DLD1 (cell line): ENCODE measurements around the gene XXYLT1.
"Not testable (repeated sequence)": the region's sequence is repeated elsewhere in the genome, so short reads cannot be mapped to it uniquely, and the experiment has no call there.

Source experiments
- in situ Hi-C: cut with HindIII; loops from 2 replicates; pipeline ENCODE4 v1.10.0; 2017; ENCODE audit warnings: low sequenced_read_pairs

The XXYLT1 gene

GRCh38 chr3:195116407-195117185 is 154.4 kb downstream of the XXYLT1 start:
- in situ Hi-C loops = no loop called here

GRCh38 chr3:195115600-195116406 is 155.2 kb downstream of the XXYLT1 start:
- in situ Hi-C loops = no loop called here

DNA sequence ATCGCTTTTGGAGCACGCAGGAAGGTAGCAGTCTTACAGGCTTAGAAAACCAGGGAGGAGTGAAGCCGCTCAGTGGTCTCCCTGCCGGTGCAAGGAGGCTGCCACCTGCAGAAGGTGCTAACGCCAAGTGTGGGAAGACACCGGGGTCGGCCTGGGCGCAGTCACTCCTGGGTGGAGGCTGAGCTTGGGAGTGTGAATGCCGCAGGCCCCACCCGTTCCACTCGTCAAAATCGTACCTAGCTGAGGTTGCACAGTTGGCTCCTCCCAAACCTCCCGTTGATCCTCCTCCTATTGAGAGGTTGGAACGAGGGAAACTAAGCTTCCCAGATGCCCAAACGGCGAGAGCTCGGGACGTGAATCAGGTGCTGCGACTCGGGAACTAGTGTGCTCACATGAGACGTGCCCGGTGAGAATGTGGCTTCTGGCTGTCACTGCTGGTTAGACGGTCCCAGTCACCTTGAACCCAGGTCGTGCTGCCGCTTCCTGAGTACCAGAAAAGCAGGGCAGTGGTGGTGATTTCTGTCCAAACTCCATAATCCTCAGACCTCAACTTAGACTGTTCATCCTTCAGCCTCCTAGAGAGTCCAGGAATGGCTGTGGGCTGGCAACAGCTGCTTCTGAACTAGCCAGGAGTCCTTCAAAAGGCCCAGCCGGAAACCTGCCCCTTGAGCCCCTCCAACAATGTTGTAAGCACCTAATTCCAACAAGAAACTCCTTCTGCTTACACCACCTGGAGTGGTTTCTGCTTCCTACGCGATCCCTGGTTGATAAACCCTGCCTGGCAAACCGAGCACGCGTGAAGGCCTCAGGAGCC is 156.0 kb downstream of the XXYLT1 start:
- in situ Hi-C loops = no loop called here

DNA sequence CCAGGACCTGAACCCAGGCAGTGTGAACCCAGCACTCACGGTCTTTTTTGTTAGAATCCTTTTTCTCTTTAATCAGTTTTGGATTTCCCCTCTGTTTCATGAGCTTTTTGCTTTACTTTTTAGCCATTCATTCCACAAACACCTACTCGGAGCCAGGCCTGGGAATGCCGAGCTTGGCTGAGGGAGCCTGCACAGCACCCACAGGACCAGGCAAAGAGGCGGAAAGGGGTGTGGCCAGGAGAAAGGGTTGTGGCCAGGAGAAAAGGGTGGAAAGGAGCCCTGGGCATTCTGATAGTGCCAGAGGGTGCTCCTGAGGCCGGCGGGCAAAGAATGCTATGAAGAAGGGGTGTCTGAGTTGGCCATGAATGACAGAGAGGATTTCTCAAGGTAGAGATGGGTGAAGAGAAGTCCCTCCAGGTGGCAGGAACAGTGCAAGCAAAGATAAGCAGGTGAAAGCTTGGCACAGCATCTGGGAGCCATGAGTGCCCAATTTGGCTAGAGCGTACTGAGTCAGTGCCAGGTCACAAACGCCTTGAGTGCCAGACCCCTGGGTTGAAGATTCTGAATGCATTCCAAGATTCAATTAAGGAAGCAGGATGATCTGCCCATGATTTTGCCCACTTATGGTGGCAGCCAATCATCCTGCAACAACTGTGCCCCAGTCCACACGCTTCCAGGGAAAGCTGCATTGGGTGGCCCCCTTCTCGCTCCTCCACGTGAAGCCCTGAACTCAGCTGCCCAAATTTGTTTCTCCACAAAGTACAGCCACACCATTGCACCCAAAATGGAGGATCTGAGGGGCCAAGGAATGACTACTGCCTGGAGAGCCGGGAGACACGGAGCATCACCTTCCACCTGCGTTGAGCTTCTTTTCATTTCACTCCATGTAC is 157.2 kb downstream of the XXYLT1 start:
- in situ Hi-C loops = no loop called here

DNA sequence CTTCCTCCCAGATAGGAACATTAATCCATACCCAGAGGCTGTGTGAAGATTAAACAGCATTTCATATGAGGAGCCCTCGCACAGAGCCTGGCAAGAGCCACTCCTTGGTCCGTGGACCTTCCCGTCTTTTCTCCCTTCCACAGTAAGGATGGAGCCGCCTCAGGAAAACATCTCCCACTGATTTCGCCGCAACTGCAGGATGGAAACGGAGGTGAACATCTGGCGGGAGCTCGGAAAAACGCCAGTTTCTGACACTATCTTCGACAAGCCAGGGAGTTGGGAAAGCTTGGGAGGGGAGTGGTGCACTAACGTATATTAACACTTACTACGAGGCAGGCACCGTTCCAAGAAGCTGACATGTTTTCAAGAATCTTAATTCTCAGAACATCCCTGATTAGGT is 157.9 kb downstream of the XXYLT1 start:
- in situ Hi-C loops = no loop called here

DNA sequence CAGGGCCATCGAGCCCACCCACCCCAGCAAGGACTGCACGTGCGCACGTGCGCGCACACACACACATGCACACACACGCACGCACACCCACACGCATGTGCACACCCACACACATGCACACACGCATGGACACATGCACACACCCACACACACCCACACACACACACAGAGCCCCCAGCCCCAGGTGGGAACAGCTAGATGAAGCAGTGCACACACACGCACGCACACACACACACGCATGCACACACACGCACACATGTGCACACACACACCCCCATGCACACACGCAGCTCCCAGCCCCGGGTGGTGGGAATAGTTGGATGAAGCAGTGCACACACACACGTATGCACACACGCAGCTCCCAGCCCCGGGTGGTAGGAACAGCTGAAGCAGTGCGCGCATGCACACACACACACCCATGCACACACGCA is 158.6 kb downstream of the XXYLT1 start:
- in situ Hi-C loops = no loop called here

DNA sequence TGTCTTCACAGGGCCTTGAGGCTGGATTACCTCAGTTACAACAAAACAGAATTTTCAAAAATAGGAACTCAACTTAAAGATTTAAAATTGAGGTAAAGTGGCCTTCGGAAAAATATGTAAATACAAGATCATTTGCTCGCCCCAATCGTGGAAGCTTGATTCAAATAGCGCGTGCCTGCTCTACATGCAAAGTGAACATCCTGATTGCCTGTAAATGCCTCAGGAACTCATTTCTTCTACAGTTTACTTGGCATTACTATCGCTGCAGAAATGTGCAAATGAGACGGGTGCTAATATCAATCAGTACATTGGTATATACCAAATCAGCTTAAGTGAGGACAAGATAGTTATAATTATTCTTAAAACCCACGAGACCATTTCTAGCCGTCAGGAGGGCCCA is 159.2 kb downstream of the XXYLT1 start:
- in situ Hi-C loops = no loop called here

GRCh38 chr3:195111319-195111705 is 159.6 kb downstream of the XXYLT1 start:
- in situ Hi-C loops = no loop called here

- in situ Hi-C loops = no loop called here
Measured at GRCh38 chr3:195110647-195111318, 160.2 kb downstream of the XXYLT1 start.

DNA sequence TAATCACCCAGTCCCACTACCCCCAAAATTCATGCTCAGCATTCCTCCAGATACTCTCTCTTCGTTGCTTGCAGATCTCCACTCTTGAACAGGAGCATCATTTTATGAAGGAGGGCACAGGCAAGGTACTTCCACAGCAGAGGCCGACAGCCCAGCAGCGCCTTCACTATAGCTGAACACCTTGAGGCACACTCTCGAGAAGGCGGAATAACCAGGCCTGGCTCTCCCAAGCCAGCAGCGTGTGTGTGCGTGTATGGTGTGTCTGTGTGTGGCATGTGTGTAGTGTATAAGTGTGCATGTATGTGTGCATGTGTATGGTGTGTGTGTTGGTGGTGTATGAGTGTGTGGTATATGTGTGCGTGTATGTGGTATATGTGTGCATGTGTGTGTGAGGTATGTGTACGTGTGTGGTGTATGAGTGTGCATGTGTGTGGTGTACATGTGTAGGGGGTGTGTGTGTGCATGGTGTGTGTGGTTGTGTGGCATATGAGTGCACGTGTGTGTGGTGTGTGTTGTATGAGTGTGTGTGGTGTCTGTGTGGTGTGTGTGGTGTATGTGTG is 161.8 kb downstream of the XXYLT1 start:
- in situ Hi-C loops = no loop called here

DNA sequence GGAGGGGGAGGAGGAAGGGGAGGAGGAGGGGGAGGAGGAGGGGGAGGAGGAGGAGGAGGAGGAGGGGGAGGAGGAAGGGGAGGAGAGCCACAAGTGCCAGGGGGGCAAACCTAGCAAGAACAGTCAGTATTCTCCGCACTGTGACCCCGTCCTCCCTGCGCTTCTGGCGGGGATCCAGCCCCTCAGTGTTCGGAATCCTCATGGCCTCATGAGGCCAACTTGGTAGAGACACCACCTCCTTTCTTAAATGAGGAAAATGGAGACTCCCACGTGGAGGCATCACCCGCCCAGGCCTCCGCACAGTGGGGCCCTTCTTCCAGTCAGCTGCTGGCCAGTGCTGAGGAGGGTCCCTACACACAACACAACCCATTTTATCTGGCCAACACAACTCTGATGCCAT is 163.4 kb downstream of the XXYLT1 start:
- in situ Hi-C loops = no loop called here

DNA sequence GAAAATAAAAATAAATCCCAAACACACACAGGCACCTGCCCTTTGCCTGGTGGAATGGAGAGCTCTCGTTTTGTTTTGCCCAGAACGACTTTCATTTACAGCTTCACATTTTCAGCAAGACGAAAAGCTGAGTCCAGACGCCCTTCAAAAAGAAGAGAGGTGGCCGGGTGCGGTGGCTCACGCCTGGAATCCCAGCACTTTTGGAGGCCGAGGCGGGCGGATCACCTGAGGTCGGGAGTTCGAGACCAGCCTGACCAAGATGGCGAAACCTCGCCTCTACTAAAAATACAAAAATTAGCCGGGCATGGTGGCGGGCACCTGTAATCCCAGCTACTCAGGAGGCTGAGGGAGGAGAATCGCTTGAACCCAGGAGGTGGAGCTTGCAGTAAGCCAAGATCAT is 163.9 kb downstream of the XXYLT1 start:
- in situ Hi-C loops = not testable (repeated sequence)

GRCh38 chr3:195106418-195106906 is 164.5 kb downstream of the XXYLT1 start:
- in situ Hi-C loops = no loop called here

GRCh38 chr3:195105841-195106417 is 165.0 kb downstream of the XXYLT1 start:
- in situ Hi-C loops = no loop called here

GRCh38 chr3:195105389-195105788 is 165.6 kb downstream of the XXYLT1 start:
- in situ Hi-C loops = no loop called here

- in situ Hi-C loops = no loop called here
Measured at GRCh38 chr3:195104340-195104739, 166.6 kb downstream of the XXYLT1 start.

- in situ Hi-C loops = no loop called here
Measured at GRCh38 chr3:195103623-195104022, 167.3 kb downstream of the XXYLT1 start.

- in situ Hi-C loops = no loop called here
Measured at GRCh38 chr3:195102609-195103467, 168.1 kb downstream of the XXYLT1 start.
